RWPE2 (cell line): ENCODE measurements around the gene SCLY.

Source experiments
- ATAC-seq: fragments of 200-7000 bp; cut with Tn5 transposase; 3 replicates; pipeline ENCODE4 v1.9.1; 2021; ENCODE audit warnings: low read depth
- DNase-seq: peaks from one replicate; pipeline ENCODE4 v3.0.0-alpha.2; 2020; ENCODE audit warnings: low spot score
- H3K27ac ChIP-seq: fragments of 450-650 bp; 2 replicates; pipeline ENCODE4 v1.5.1; 2017; ENCODE audit warnings: mild to moderate bottlenecking; ENCODE audit not compliant: poor library complexity, severe bottlenecking
- H3K27me3 ChIP-seq: fragments of 250-450 bp; sonication (Bioruptor Pico); 2 replicates; pipeline ENCODE4 v1.5.1; 2021; ENCODE audit warnings: mild to moderate bottlenecking, moderate library complexity; ENCODE audit not compliant: insufficient read depth, poor library complexity, severe bottlenecking
- H3K36me3 ChIP-seq: fragments of 250-450 bp; sonication (Bioruptor Pico); 2 replicates; pipeline ENCODE4 v1.5.1; 2020; ENCODE audit warnings: low read depth, mild to moderate bottlenecking, moderate library complexity
- H3K4me1 ChIP-seq: fragments of 250-450 bp; sonication (Bioruptor Pico); 2 replicates; pipeline ENCODE4 v1.5.1; 2021; ENCODE audit warnings: mild to moderate bottlenecking, moderate library complexity; ENCODE audit not compliant: insufficient read depth, poor library complexity, severe bottlenecking
- H3K4me3 ChIP-seq: fragments of 250-450 bp; sonication (Bioruptor Pico); 2 replicates; pipeline ENCODE4 v1.5.1; 2021; ENCODE audit warnings: mild to moderate bottlenecking, moderate library complexity; ENCODE audit not compliant: severe bottlenecking
- H3K9me3 ChIP-seq: fragments of 250-450 bp; sonication (Bioruptor Pico); 2 replicates; pipeline ENCODE4 v1.5.1; 2021; ENCODE audit warnings: mild to moderate bottlenecking, moderate library complexity; ENCODE audit not compliant: severe bottlenecking
- TF ChIP-seq, protein P1 (sequence below): fragments of 450-650 bp; IDR thresholded peaks from one replicate; pipeline ENCODE4 v1.5.1; 2017; ENCODE audit warnings: mild to moderate bottlenecking, moderate library complexity; ENCODE audit not compliant: poor library complexity, severe bottlenecking

Gene SCLY

DNA sequence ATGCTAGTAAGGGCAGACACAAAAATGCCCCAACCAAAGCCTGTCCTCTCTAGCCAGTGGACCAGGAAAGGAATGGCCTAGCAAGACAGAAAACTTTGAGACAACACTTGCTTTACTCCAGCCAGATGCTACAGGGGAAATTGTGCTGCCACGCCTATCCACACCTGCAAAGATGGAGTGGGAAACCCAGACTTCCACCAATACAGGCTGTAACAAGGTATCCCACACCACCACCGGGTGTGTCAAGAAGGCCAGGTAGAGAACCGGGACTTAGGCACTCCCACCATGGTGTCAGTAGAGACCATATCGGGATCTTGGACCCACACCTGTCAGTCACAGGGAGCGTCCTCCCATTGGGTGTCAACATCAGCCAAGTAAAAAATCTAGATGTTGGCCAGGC lies 23.1 kb downstream of the SCLY start:
- DNase-seq (peak; percentile 32), ATAC-seq (no peak)
- no peaks in the 10 kb centered on the region for H3K4me1 ChIP-seq
- peaks cover 41% of the 10 kb centered on the region for H3K36me3 ChIP-seq
- no peak overlapping the region for H3K27ac ChIP-seq
- H3K27me3 ChIP-seq, result no peaks in the 10 kb centered on the region
- H3K9me3 ChIP-seq, result no peaks in the 10 kb centered on the region
- TF ChIP-seq, protein P1, sequence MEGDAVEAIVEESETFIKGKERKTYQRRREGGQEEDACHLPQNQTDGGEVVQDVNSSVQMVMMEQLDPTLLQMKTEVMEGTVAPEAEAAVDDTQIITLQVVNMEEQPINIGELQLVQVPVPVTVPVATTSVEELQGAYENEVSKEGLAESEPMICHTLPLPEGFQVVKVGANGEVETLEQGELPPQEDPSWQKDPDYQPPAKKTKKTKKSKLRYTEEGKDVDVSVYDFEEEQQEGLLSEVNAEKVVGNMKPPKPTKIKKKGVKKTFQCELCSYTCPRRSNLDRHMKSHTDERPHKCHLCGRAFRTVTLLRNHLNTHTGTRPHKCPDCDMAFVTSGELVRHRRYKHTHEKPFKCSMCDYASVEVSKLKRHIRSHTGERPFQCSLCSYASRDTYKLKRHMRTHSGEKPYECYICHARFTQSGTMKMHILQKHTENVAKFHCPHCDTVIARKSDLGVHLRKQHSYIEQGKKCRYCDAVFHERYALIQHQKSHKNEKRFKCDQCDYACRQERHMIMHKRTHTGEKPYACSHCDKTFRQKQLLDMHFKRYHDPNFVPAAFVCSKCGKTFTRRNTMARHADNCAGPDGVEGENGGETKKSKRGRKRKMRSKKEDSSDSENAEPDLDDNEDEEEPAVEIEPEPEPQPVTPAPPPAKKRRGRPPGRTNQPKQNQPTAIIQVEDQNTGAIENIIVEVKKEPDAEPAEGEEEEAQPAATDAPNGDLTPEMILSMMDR, result no peak
- no peak overlapping the region for H3K4me3 ChIP-seq

DNA sequence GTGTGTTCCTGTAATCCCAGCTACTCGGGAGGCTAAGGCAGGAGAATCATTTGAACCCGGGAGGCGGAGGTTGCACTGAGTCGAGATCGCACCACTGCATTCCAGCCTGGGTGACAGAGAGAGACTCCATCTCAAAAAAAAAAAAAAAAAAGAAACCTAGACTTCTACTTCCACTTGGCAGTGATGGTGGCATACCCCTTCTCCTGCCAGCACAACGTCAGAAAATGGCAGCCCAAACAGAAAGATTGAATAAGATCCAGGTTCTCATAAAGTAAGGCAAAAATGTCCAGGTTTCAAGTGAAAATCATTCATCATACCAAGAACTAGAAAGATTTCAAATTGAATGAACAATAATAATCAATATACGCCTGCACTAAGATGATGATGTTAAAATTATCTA lies 24.0 kb downstream of the SCLY start:
- Histone ChIP-seq H3K36me3 (peaks cover 38% of the 10 kb centered on the region), H3K9me3 (no peaks in the 10 kb centered on the region), H3K4me1 (no peaks in the 10 kb centered on the region), H3K4me3 (no peak overlapping the region), H3K27me3 (no peaks in the 10 kb centered on the region), H3K27ac (no peak overlapping the region)
- TF ChIP-seq, protein P1, result no peak
- no peak for ATAC-seq
- DNase-seq, result no peak

DNA sequence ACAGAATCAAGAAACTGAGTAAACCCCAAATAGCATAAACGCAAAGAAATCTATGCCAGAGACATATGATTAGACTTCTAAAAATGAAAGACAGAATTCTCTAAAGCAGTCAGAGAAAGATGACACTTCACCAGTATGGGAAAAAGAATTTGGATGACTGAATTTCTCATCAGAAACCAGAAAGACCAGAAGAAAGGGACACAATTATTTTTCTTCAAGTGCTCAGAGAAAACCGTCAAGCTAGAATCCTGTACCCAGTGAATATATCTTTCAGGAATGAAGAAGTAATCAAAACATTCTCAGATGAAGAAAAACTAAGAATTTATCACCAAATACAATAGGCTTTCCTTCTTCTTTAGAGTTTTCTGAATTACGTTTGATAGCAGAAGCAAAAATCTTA lies 25.1 kb downstream of the SCLY start:
- no peaks in the 10 kb centered on the region for H3K9me3 ChIP-seq
- H3K4me1 ChIP-seq, result no peaks in the 10 kb centered on the region
- ATAC-seq (no peak), DNase-seq (no peak)
- H3K27ac ChIP-seq, result no peak overlapping the region
- H3K36me3 ChIP-seq, result peaks cover 31% of the 10 kb centered on the region
- TF ChIP-seq, protein P1, result no peak
- no peak overlapping the region for H3K4me3 ChIP-seq
- no peaks in the 10 kb centered on the region for H3K27me3 ChIP-seq

DNA sequence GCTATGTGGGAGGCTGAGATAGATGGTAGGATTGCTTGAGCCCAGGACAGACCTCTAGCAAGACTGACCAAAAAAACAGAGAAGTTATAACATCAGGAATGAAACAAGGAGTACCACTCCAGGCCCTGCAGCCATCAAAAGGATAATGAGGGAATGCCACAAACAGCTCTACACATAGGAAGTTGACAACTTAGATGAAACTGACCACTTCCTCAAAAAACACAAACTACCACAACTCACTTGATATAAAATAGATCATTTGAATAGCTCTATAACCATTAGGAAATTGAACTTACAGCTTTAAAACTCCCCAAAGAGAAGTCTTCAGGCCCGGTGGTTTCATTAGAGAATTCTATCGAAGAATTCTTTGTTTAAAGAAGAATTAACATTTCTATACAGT lies 26.4 kb downstream of the SCLY start:
- TF ChIP-seq, protein P1, result no peak
- Histone ChIP-seq H3K27me3 (no peaks in the 10 kb centered on the region), H3K4me3 (no peak overlapping the region), H3K27ac (no peak overlapping the region), H3K36me3 (peaks cover 23% of the 10 kb centered on the region), H3K4me1 (no peaks in the 10 kb centered on the region), H3K9me3 (no peaks in the 10 kb centered on the region)
- DNase-seq (no peak), ATAC-seq (no peak)

DNA sequence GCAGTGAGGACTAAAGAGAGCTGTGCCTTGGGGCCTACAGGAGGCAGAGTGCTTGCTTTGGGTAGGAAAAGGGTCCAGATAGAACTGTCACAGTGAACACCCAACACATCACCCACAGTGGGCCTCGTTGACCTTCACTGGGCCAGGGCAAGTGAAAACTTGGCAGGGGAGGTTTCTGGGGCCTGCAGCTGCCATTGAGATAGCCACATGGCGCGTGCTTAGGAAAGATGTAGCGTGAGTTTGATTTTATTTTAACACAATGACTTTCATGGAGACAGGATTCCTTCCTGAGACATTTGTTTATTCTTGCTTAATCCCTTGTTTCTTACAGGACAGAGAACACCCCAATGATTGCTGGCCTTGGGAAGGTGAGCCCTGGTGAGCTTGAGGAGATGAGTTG lies 30.1 kb downstream of the SCLY start:
- ATAC-seq (no peak), DNase-seq (peak; percentile 19)
- TF ChIP-seq, protein P1, result no peak
- no peaks in the 10 kb centered on the region for H3K4me1 ChIP-seq
- H3K27ac ChIP-seq, result no peak overlapping the region
- H3K4me3 ChIP-seq, result no peak overlapping the region
- H3K36me3 ChIP-seq, result no peaks in the 10 kb centered on the region; the same call in 1 of the 2 replicates
- no peaks in the 10 kb centered on the region for H3K27me3 ChIP-seq
- no peaks in the 10 kb centered on the region for H3K9me3 ChIP-seq
